ENCODE results near the gene FOSB.
"Not testable (repeated sequence)": the region's sequence is repeated elsewhere in the genome, so short reads cannot be mapped to it uniquely, and the experiment has no call there.

FOSB gene

DNA sequence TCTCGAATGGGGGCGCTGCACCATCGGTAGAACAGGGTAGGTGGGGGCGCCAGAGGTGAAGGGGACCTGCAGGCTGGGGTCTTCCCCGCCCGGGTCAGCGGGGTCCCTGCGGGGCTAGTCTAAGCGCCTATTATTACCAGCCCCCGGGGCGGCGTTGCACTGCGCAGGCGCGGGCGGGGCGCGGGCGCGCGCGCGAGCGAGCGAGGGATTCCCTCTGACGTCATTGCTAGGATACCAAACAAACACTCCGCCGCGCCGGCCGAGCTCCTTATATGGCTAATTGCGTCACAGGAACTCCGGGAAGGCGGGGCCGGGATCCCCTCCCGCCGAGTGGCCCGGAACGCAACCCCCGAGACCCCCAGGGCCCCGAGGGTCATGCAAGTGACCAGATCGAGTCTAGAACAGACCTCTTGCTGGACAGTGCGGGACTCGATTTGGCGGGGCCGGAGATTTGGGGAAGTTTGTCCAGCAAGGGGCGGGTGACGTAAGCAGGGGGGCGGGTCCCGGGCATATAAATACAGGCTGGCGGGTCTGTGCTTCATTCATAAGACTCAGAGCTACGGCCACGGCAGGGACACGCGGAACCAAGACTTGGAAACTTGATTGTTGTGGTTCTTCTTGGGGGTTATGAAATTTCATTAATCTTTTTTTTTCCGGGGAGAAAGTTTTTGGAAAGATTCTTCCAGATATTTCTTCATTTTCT, at the start of gene FOSB:
Gene FOSB, plus strand, starts transcription at position 541 of the 703 bp plus-strand sequence. CDS start 591 bp downstream, outside the sequence.
- peak; percentile 85 to 97 (median 95) for DNase-seq

DNA sequence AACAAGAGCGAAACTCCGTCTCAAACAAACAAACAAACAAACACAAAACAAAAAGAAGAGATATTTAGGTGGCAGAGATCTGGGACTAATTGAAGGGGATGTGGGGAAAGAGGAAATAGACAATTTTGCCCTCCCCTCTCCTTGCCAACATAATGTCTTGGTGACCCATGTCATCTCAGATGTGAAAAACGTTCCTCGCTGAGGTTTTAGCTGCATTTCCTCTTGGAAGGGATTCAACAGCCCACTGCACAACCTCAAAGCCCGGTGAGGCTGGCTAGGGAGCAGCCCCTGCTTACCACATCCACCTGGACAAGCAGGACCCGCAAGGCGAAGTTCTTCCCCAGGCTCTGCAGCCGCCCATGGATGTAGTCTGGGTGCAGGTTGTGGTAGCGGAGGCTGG, 49.0 kb upstream of the FOSB start:
- no peak for DNase-seq

DNA sequence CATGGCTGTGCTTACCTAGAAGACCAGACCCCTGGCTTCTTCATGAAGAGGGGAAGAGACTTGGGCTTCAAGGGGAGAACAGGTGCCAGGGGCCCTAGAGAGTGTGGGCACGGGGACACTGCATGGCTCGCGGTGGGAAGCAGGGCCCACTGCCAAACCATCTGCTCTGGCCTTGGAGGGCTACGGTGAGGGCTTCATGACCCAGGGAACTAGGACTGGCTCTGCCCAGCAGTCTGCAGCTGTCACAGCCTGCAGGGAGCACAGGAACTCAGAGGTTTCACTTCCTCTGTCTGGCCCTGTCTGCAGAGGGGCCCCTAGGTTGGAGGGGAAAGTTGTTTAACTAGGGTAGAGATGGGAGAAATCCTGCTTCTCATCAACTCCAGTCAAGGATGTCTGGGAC, 48.4 kb upstream of the FOSB start:
- DNase-seq = no peak

DNA sequence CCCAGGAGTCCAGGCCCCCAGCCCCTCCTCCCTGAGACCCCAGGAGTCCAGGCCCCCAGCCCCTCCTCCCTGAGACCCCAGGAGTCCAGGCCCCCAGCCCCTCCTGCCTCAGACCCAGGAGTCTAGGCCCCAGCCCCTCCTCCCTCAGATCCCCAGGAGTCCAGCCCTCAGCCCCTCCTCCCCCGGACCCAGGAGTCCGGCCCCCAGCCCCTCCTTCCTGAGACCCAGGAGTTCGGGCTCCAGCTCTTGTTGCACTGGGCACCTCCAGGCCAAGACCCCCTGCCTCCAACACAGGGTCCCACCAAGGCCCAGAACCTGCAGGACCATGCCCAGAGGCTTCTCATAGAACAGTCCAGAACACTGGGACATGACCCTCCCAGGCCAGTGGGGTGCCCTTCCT, 47.9 kb upstream of the FOSB start:
- no peak for DNase-seq

DNA sequence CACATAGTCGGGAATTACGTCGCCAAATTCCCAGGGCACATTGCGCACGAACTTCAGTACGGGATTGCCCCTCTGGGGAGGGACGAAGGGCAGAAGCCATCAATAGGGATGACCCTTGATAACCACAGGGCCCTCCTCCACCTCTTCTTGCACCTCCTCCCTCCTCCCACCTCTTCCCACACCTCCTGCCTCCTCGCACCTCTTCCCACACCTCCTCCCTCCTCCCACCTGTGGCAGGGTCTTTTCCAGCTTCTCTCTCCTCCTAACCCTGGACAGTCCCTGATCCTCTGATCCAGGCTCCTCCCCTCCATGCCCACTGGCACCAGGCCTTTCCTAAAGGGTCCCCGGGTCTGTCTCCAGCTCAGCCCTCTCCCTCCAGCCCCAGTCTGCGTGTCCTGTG, 47.4 kb upstream of the FOSB start:
- no peak for DNase-seq

DNA sequence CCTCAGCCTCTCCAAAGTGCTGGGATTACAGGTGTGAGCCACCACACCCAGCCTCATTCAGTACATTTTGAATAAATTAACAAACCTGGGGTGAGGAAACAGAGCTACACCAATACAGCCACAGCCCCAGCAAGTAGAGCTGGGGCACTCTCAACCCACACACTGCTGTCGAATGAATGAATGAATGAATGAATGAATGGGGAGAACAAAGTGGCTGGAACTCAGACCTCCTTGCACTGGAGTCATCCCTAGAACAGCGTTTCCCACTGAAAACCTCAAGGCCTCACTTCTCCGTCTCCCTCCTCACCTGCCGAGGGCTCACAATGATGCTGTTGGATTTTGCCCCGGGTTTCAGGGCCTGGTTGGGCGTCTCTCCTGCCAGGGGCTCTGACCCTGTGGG, 46.9 kb upstream of the FOSB start:
- DNase-seq = no peak

DNA sequence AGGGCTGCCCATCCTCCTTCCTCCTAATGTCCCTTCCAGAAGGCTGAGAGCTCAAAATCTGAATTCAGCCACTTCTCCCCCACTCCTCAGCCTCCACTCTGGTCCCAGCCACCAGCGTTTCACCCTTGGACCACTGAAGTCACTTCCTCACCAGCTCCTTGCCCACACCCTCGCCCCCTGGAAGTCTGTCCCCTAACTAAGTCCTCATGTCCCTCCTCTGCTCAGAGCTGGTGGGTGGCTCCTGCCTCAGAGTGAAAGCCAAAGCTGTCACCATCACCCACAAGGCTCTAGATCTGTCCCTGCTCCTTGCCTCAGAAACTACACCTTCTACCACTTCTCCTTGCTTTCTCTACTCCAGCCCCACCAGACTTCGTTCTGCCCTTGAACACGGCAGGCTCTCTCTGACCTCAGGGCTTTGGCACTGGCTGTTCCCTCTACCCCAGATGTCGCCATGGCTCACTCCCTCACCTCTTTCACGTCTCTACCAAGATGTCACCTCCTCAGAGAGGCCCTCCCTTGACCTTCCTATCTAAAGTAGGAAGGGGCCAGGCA, 45.8 kb upstream of the FOSB start:
- no peak for DNase-seq

- DNase-seq = no peak
Measured at GRCh38 chr19:45423033-45423588, 44.7 kb upstream of the FOSB start.

DNA sequence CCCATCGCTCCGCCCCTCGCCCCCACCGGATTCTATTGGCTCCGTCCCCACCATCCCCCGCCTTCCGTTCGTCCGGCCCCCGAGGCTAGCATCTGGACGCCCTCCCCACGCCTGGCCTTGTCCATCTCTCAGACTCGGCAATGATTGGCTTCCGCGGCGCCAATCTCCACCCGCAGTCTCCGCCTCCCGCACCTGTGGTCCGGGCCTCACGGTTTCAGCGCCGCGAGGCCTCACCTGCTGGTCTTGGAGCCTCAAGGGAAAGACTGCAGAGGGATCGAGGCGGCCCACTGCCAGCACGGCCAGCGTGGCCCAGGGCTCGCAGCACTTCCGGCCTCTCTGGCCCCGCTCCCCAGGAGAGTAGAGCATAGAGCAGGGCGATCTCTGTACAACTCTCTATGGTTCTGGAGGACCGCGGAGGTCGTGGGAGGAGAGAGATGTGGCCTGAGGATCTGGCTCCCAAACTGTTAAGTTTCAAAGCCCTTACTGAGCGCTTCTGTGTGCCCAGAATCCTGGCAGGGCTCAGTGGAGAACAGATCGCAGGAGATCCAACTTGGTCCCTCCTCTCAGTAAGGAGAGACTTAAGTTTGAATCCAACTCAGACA, 44.1 kb upstream of the FOSB start, which contains the start of gene ERCC1:
Gene ERCC1, minus strand, starts transcription at position 329 of the 602 bp plus-strand sequence. CDS start 543 bp downstream, outside the sequence.
- DNase-seq = peak; percentile 97 to 99 (median 98)

GRCh38 chr19:45424191-45425058, 43.4 kb upstream of the FOSB start:
- peak in 2 of 3 experiments; percentile 19 to 40 for DNase-seq

GRCh38 chr19:45428384-45429231, 39.2 kb upstream of the FOSB start:
- DNase-seq = no peak

DNA sequence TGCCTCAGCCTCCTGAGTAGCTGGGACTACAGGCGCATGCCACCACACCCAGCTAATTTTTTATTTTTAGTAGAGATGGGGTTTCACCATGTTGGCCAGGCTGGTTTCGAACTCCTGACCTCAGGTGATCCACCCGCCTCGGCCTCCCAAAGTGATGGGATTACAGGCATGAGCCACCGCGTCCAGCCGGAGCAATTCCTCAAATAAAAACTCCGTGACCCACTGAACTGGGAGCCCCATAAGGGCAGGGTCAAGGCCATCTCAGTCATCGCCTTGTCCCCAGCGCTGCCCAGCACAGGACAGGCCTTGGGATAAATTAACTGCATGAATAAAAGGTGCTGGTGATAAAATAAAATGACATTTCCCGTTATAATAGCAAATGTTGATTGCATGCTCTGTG, 37.9 kb upstream of the FOSB start:
- not testable (repeated sequence) for DNase-seq

GRCh38 chr19:45431008-45431407, 36.8 kb upstream of the FOSB start:
- DNase-seq = not testable (repeated sequence)

DNA sequence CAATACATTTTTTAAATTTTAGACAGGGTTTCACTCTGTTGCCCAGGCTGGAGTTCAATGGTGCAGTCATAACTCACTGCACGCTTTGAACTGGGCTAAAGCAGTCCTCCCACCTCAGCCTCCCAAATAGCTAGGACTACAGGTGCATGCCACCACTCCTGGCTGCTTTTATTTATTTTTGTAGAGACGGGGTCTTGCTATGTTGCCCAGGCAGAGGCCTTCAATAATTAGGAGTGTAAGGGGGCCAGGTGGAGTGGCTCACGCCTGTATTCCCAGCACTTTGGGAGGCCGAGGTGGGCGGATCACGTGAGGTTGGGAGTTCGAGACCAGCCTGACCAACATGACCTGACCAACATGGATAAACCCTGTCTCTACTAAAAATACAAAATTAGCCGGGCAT, 35.3 kb upstream of the FOSB start:
- not testable (repeated sequence) for DNase-seq

GRCh38 chr19:45437328-45437727, 30.5 kb upstream of the FOSB start:
- no peak for DNase-seq

DNA sequence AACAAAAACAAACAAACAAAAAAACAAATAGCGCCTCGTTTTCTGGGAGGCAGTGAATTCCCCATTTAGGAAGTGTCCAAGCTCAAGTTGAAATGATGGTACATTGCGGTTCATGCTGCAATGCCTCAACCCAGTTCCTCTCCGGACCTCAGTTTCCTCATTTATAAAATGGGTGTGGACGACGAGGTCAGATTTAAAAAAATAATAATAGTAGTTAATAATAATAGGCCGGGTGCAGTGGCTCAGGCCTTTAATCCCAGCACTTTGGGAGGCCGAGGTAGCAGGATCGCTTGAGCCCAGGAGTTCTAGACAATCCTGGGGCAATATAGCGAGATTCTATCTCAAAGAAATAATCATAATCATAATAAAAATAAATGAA, 28.6 kb upstream of the FOSB start:
- no peak for DNase-seq

DNA sequence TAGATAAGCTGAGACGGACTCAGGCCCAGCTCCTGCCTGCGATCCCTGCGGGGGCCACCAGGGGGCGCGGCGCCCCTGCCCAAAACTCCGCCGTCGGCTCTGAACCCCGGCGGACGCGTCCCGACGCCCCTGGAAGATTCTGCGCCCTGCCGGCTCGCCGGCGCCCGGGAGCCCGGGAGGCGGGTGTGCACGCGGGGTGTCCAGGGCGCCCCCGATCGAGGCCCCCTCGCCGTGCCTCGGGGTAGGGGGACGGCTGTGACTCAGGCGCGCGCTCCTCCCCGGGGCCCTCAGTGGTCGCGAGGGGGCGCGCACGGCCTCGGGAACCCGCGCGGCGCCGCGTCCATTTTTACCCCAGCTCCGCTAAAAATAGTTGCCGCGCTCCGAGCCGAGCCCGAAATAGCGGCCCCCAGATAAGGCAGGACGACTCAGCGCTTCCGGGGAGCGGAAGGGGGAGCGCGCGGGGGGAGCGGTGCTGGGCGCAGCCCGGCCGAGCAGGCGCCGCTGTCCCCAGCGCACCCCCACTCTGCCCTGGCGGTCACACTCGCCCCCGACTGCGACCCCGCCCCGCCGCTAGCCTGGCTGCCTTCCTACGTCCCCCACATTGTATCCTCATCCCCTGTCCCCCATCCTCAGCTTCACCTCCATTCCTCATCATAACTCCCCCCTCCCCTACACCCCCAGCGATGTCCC, 28.1 kb upstream of the FOSB start:
- DNase-seq = peak; percentile 84 to 87 (median 86)

DNA sequence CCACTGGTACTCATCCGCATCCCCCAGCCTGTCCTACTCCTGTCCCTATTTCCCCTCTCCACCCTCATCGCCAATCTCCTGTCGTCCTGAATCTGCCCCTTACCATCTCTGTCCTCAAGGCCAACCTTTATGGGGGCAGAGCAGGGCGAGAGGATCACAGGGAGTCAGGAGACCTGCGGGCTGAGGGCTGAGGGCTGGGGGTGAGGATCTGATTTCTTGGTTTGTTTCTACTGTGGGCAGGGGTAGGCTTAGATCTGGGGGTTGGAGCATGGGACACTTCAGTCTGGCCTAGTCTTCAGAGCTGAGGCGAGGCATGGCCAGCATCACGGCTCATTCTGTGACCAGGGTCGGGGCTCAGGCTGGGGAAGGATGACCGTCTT, 27.5 kb upstream of the FOSB start:
- DNase-seq = no peak

GRCh38 chr19:45440873-45441654, 26.7 kb upstream of the FOSB start:
- DNase-seq = no peak

GRCh38 chr19:45442408-45442777, 25.4 kb upstream of the FOSB start:
- no peak for DNase-seq

All from NCI-H1417 (cell line).